WI38 (cell line): ENCODE results near the gene RUSF1.
"Not testable (repeated sequence)": the region's sequence is repeated elsewhere in the genome, so short reads cannot be mapped to it uniquely, and the experiment has no call there.

Source experiments
- H3K4me3 ChIP-seq: 2 replicates; pipeline ENCODE4 v1.5.1; 2011; ENCODE audit warnings: low read depth, mild to moderate bottlenecking, control low read depth, low read length
- TF ChIP-seq, protein P1 (sequence below): IDR thresholded peaks from 2 replicates; pipeline ENCODE4 v1.5.1; 2012; ENCODE audit warnings: low read depth, mild to moderate bottlenecking, control low read depth, low read length

RUSF1 gene

DNA sequence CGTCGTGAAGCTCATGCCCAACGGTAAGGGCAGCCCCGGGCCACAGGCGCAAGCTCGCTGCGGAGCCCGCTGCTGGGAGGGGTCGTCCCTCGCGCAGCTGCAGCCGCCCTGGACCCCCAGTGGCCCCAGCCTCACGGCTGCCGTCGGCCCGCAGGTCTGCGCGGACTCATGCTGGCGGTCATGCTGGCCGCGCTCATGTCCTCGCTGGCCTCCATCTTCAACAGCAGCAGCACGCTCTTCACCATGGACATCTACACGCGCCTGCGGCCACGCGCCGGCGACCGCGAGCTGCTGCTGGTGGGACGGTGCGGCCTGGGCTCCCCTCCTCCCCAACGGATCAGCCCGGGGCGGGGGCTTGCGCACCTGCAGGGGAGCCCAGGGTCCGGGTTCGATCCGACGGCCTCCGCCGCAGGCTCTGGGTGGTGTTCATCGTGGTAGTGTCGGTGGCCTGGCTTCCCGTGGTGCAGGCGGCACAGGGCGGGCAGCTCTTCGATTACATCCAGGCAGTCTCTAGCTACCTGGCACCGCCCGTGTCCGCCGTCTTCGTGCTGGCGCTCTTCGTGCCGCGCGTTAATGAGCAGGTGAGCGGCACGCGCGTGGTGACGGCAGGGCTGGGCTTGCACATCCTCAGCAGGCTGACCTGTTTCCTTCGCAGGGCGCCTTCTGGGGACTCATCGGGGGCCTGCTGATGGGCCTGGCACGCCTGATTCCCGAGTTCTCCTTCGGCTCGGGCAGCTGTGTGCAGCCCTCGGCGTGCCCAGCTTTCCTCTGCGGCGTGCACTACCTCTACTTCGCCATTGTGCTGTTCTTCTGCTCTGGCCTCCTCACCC, 19.5 kb downstream of the RUSF1 start:
- TF ChIP-seq, protein P1, sequence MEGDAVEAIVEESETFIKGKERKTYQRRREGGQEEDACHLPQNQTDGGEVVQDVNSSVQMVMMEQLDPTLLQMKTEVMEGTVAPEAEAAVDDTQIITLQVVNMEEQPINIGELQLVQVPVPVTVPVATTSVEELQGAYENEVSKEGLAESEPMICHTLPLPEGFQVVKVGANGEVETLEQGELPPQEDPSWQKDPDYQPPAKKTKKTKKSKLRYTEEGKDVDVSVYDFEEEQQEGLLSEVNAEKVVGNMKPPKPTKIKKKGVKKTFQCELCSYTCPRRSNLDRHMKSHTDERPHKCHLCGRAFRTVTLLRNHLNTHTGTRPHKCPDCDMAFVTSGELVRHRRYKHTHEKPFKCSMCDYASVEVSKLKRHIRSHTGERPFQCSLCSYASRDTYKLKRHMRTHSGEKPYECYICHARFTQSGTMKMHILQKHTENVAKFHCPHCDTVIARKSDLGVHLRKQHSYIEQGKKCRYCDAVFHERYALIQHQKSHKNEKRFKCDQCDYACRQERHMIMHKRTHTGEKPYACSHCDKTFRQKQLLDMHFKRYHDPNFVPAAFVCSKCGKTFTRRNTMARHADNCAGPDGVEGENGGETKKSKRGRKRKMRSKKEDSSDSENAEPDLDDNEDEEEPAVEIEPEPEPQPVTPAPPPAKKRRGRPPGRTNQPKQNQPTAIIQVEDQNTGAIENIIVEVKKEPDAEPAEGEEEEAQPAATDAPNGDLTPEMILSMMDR, result no peak
- H3K4me3 ChIP-seq, result peak overlapping the region; percentile 60; the same call in 1 of the 2 replicates

DNA sequence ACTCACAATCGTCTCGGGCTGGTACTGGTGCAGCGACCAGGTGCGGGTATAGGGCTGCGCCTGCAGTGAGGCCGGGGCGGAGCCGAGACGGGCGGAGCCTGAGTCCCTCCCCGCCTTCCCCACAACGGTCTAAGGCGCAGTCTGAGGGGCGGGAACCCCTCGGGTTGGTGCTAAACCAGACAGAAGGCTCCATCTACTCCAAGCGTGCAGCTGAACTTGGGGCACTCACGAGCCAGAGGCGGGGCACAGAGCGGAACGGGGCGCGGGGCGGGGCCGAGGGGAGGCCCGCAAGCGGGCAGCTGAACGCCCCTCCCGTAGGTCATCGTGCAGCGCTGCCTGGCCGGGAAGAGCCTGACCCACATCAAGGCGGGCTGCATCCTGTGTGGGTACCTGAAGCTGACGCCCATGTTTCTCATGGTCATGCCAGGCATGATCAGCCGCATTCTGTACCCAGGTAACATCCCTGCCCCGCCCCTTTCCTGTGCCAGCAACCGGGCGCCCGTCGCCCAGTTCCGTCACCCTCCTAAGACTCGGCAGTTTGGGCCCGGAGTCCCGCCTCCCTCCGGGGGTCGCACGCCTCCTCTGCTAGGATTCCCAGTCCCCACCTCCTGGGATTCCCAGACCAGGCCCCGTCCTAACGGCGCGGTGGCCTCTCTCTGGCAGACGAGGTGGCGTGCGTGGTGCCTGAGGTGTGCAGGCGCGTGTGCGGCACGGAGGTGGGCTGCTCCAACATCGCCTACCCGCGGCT, 20.3 kb downstream of the RUSF1 start:
- peak overlapping the region; percentile 60 for H3K4me3 ChIP-seq
- TF ChIP-seq, protein P1, result no peak

DNA sequence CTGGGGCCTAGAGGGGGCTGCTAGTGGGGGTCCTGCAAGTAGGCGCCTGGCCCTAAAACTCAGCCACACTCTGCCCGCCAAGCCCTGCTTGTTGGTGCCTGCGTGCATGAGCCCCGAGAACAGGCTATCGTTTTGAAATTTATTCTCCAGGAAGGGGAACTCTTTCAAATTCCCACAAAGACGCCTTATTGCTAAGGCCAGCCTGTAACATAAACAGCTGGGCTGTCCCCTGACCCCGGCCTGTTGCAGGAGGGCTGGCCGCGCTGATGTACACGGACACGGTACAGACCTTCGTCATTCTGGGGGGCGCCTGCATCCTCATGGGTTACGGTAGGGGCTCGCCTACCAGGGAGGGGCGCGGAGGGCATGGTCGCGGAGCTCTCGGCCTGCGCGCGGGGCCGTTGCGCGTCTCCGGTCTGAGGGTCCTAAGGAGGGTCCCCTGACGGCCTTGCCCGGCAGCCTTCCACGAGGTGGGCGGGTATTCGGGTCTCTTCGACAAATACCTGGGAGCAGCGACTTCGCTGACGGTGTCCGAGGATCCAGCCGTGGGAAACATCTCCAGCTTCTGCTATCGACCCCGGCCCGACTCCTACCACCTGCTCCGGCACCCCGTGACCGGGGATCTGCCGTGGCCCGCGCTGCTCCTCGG, 21.0 kb downstream of the RUSF1 start:
- peak overlapping the region; percentile 60 for H3K4me3 ChIP-seq

DNA sequence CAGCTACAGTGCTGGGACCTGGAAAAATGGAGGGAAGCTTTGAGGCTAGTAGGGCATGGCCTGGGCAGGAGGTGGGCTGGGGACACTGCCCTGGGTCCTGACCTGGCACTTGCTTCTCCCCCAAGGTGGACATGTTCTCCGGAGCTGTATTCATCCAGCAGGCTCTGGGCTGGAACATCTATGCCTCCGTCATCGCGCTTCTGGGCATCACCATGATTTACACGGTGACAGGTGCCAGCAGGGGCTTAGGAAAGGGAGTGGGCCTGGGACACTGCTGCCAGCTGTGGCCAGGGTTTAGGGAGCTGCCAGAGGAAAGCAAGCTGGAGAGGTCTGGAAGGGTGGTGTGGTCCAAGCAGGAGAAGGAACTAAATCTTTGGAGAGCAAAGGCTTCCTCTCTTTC, 22.1 kb downstream of the RUSF1 start:
- TF ChIP-seq, protein P1, result no peak
- H3K4me3 ChIP-seq, result no peak overlapping the region

More for the DNA sequence above, 21.0 kb downstream of the RUSF1 start:
- TF ChIP-seq, protein P1, result no peak

DNA sequence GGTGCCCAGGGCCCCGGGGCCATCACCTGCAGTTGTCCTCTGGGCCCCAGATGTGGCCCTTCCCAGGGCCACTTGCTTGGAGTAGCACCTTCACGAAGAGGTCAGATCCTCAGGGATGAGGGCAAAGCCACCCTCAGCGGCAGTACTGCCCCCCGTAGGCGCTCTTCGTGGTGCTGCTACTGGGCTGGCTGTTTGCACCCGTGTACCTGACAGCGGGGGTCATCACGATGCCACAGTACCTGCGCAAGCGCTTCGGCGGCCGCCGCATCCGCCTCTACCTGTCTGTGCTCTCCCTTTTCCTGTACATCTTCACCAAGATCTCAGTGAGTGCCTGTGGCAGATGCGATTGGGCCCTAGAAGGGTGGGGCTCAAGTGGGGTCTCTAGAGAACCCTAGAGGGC, 22.6 kb downstream of the RUSF1 start:
- no peak overlapping the region for H3K4me3 ChIP-seq
- TF ChIP-seq, protein P1, result no peak

DNA sequence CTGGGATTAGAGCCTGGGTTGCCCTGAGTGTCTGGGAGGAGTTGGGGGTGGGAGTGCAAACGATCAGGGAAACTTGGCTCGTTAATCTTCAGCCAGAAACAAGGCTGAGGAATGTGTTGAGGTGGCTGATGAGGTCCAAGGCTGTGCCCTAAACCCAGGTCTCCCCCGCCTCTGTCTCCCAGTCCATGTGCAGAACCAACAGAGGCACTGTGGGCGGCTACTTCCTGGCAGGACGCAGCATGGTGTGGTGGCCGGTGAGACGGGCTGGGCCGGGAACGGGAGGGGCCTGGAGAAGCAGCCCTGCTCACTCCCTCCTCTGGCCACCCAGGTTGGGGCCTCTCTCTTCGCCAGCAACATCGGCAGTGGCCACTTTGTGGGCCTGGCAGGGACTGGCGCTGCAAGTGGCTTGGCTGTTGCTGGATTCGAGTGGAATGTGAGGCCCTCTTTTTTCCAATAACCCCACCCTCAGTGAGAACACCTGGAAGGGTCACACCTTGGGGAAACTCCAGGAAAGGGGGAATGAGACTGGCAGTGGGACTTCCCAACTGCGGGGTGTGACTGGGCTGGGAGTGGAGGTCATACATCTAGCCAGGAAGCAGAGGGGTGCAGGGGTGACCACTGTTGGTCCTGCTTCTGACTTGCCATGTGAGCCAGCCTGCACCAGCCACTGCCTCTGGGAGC, 23.6 kb downstream of the RUSF1 start:
- TF ChIP-seq, protein P1, result no peak
- no peak overlapping the region for H3K4me3 ChIP-seq

DNA sequence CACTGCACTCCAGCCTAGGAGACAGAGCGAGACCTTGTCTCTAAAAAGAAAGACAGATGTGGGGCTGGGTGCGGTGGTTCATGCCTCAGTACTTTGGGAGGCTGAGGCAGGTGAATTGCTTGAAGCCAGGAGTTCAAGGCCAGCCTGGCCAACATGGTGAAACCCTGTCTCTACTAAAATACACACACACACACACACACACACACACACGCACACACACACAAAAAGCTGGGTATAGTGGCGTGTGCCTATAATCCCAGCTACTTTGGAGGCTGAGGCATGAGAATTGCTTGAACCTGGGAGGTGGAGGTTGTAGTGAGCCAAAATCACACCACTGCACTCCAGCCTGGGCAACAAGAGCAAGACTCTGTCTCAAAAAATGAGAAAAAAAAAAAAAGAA, 24.1 kb downstream of the RUSF1 start:
- H3K4me3 ChIP-seq, result not testable (repeated sequence)
